HepG2 (cell line): ENCODE data around the gene EPN3. TPM values are rescaled to one million over a fixed set of nuclear protein-coding genes. Genes with fewer than 3 reads are reported as not detected.

Experiments used
- CAMTA2 ChIP-seq: sonication (generic); formaldehyde crosslinking; IDR thresholded peaks from 2 replicates; pipeline ENCODE4 v1.4.0; 2020; ENCODE audit warnings: mild to moderate bottlenecking, missing genetic modification reagents, borderline replicate concordance
- ERF ChIP-seq: IDR thresholded peaks from 2 replicates; pipeline ENCODE4 v1.6.1; 2018; ENCODE audit warnings: missing biosample characterization, missing genetic modification reagents
- FOXC1 ChIP-seq: sonication (generic); formaldehyde crosslinking; IDR thresholded peaks from 2 replicates; pipeline ENCODE4 v1.8.0; 2022; ENCODE audit warnings: mild to moderate bottlenecking, missing genetic modification reagents, borderline replicate concordance
- FOXK2 ChIP-seq: fragments of 450-650 bp; IDR thresholded peaks from 2 replicates; pipeline ENCODE4 v1.6.1; 2016
- GZF1 ChIP-seq: sonication (generic); formaldehyde crosslinking; IDR thresholded peaks from 2 replicates; pipeline ENCODE4 v1.5.1; 2020; ENCODE audit warnings: mild to moderate bottlenecking, missing genetic modification reagents
- KAT8 ChIP-seq: IDR thresholded peaks from 2 replicates; pipeline ENCODE4 v1.6.1; 2016; ENCODE audit warnings: missing genetic modification reagents, missing compliant biosample characterization
- RAD51 ChIP-seq: fragments of 450-650 bp; IDR thresholded peaks from 2 replicates; pipeline ENCODE4 v1.6.1; 2016; ENCODE audit warnings: borderline replicate concordance
- RXRA ChIP-seq: sonication (generic); formaldehyde crosslinking; IDR thresholded peaks from 2 replicates; pipeline ENCODE4 v1.5.1; 2020; ENCODE audit warnings: missing genetic modification reagents
- SCMH1 ChIP-seq: sonication (generic); formaldehyde crosslinking; IDR thresholded peaks from 2 replicates; pipeline ENCODE4 v1.9.0; 2021; ENCODE audit warnings: missing genetic modification reagents, mild to moderate bottlenecking, borderline replicate concordance
- SNAI1 ChIP-seq: sonication (generic); formaldehyde crosslinking; IDR thresholded peaks from 2 replicates; pipeline ENCODE4 v1.5.0; 2020; ENCODE audit warnings: mild to moderate bottlenecking, missing genetic modification reagents, borderline replicate concordance
- SP1 ChIP-seq, 2 experiments: fragments of 450-650 bp in 1 of 2; sonication (generic) in 1 of 2; formaldehyde crosslinking in 1 of 2; IDR thresholded peaks; 2 replicates each; pipeline versions ENCODE4 v1.4.0 to v1.6.1; 2016 to 2020; ENCODE audit warnings: missing genetic modification reagents in 1 of 2
- U2AF2 ChIP-seq: fragments of 200-400 bp; formaldehyde crosslinking; IDR thresholded peaks from 2 replicates; pipeline ENCODE4 v1.6.1; 2017; ENCODE audit warnings: low read depth, mild to moderate bottlenecking, low read length
- ZMYM4 ChIP-seq: sonication (generic); formaldehyde crosslinking; IDR thresholded peaks from 2 replicates; pipeline ENCODE4 v1.8.1; 2023; ENCODE audit warnings: mild to moderate bottlenecking, missing genetic modification reagents
- ZNF382 ChIP-seq: sonication (generic); formaldehyde crosslinking; IDR thresholded peaks from 2 replicates; pipeline ENCODE4 v1.5.0; 2020; ENCODE audit warnings: missing genetic modification reagents, mild to moderate bottlenecking, borderline replicate concordance
- ZNF460 ChIP-seq: sonication (generic); formaldehyde crosslinking; IDR thresholded peaks from 2 replicates; pipeline ENCODE4 v1.5.1; 2020; ENCODE audit warnings: missing genetic modification reagents, mild to moderate bottlenecking, borderline replicate concordance
- ZNF501 ChIP-seq: sonication (generic); formaldehyde crosslinking; IDR thresholded peaks from 2 replicates; pipeline ENCODE4 v1.5.1; 2020; ENCODE audit warnings: mild to moderate bottlenecking, moderate library complexity, missing genetic modification reagents
- ZNF558 ChIP-seq: sonication (generic); formaldehyde crosslinking; IDR thresholded peaks from 2 replicates; pipeline ENCODE4 v1.9.0; 2022; ENCODE audit warnings: mild to moderate bottlenecking, missing genetic modification reagents, borderline replicate concordance
- ZNF605 ChIP-seq: sonication (generic); formaldehyde crosslinking; IDR thresholded peaks from 2 replicates; pipeline ENCODE4 v1.8.0; 2022; ENCODE audit warnings: mild to moderate bottlenecking, missing genetic modification reagents
- polyA plus RNA-seq, 8 experiments: library from polyadenylated mRNA; depleted of rRNA in 3 of 8; stranded (reverse) in 7 of 8; unstranded in 1 of 8; fragments of >200 nt; fragmentation: Illumina TruSeq in 4 of 8; extraction: Trizol in 4 of 8; gene quantifications; 2 replicates each; pipeline versions ENCODE4 v1.2.1 to v1.2.3, GENCODE V29; 2011 to 2016; ENCODE audit warnings: low read depth in 4 of 8, missing spikeins in 1 of 8, mixed read lengths in 1 of 8; ENCODE audit not compliant: insufficient read depth in 1 of 8
- total RNA-seq, 5 experiments: library from RNA; depleted of rRNA; stranded (reverse); fragments of >200 nt; fragmentation: Illumina TruSeq; extraction: Trizol; gene quantifications; 2 replicates each; pipeline ENCODE4 v1.2.3, GENCODE V29; 2016; ENCODE audit warnings: low read depth in 1 of 5
- TF ChIP-seq, protein P1 (sequence below): sonication (generic); formaldehyde crosslinking; IDR thresholded peaks from 2 replicates; pipeline ENCODE4 v1.4.0; 2020; ENCODE audit warnings: missing genetic modification reagents, mild to moderate bottlenecking, borderline replicate concordance
- TF ChIP-seq, protein P2 (sequence below): sonication (generic); formaldehyde crosslinking; IDR thresholded peaks from 2 replicates; pipeline ENCODE4 v1.5.0; 2020; ENCODE audit warnings: mild to moderate bottlenecking, missing genetic modification reagents
- TF ChIP-seq, protein P3 (sequence below): sonication (generic); formaldehyde crosslinking; IDR thresholded peaks from 2 replicates; pipeline ENCODE4 v1.8.0; 2023; ENCODE audit warnings: mild to moderate bottlenecking, missing genetic modification reagents

EPN3 gene
- total and polyA plus RNA-seq, 2 of the 13 experiments (the other 11 are each of a cell fraction or from before 2014, with no cell fraction given), result 0.11 to 0.95 TPM

DNA sequence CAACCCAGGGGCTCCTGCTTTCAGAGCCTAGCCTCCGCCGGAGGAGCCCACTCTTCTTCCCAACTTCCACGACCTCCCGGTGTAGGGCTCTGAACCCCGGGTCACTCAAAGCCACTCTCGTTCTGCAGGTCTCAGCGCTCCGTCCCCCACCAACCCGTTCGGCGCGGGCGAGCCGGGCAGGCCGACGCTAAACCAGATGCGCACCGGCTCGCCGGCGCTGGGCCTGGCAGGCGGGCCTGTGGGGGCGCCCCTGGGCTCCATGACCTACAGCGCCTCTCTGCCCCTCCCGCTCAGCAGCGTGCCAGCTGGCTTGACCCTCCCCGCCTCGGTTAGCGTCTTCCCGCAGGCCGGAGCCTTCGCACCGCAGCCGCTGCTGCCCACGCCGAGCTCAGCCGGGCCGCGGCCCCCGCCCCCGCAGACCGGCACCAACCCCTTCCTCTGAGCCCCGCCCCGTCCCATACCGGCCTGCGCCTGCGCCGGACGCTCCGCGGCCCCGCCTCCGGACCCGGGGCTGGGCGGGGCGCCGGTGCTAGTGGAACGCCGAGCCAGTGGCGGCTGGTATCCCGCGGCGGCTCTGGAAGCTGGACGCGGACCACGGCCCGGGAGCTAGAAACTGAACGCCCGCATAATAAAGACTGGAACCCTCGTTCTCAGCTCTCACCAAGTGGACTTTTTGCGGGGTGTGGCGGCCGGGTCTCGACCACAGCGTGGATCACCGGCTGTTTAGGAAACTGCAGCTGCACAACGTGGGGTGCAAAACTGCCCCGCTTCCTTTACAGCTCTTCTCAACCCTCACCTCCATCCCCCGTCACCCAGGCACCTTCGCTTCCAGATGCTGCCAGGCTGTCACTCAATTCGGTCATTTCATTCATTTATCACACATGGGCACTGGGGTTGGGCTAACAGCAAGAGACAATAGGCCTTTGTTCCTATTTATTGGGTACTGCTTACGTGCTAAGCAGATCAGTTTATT is 9.5 kb downstream of the EPN3 start (continued):
- TF ChIP-seq GZF1 (CRISPR knock-in tag) (peak; percentile 75; the same call in 1 of the 2 replicates), FOXC1 (no peak), ZNF605 (peak; percentile 69; the same call in 1 of the 2 replicates), U2AF2 (no peak), RAD51 (no peak), ERF (CRISPR knock-in tag) (peak; percentile 80), SP1 (IDR thresholded peaks at IDR 0.05) (no peak), SP1 (CRISPR knock-in tag; IDR thresholded peaks at IDR 0.05) (peak; percentile 73), ZMYM4 (CRISPR knock-in tag) (no peak; the same call in 1 of the 2 replicates), ZNF501 (CRISPR knock-in tag) (peak; percentile 80; the same call in 1 of the 2 replicates), KAT8 (CRISPR knock-in tag) (peak; percentile 71), ZNF558 (CRISPR knock-in tag) (peak; percentile 95; the same call in 1 of the 2 replicates), ZNF460 (CRISPR knock-in tag) (no peak), CAMTA2 (CRISPR knock-in tag) (peak; percentile 75; the same call in 1 of the 2 replicates), SCMH1 (no peak), FOXK2 (no peak), RXRA (CRISPR knock-in tag) (peak; percentile 11; the same call in 1 of the 2 replicates), SNAI1 (CRISPR knock-in tag) (no peak), ZNF382 (CRISPR knock-in tag) (no peak)
- TF ChIP-seq, protein P1, sequence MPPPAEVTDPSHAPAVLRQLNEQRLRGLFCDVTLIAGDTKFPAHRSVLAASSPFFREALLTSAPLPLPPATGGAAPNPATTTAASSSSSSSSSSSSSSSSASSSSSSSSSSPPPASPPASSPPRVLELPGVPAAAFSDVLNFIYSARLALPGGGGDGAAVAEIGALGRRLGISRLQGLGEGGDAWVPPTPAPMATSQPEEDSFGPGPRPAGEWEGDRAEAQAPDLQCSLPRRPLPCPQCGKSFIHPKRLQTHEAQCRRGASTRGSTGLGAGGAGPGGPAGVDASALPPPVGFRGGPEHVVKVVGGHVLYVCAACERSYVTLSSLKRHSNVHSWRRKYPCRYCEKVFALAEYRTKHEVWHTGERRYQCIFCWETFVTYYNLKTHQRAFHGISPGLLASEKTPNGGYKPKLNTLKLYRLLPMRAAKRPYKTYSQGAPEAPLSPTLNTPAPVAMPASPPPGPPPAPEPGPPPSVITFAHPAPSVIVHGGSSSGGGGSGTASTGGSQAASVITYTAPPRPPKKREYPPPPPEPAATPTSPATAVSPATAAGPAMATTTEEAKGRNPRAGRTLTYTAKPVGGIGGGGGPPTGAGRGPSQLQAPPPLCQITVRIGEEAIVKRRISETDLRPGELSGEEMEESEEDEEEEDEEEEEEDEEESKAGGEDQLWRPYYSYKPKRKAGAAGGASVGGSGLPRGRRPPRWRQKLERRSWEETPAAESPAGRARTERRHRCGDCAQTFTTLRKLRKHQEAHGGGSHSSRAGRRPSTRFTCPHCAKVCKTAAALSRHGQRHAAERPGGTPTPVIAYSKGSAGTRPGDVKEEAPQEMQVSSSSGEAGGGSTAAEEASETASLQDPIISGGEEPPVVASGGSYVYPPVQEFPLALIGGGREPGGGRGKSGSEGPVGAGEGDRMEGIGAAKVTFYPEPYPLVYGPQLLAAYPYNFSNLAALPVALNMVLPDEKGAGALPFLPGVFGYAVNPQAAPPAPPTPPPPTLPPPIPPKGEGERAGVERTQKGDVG (CRISPR knock-in tag), result no peak
- TF ChIP-seq, protein P2, sequence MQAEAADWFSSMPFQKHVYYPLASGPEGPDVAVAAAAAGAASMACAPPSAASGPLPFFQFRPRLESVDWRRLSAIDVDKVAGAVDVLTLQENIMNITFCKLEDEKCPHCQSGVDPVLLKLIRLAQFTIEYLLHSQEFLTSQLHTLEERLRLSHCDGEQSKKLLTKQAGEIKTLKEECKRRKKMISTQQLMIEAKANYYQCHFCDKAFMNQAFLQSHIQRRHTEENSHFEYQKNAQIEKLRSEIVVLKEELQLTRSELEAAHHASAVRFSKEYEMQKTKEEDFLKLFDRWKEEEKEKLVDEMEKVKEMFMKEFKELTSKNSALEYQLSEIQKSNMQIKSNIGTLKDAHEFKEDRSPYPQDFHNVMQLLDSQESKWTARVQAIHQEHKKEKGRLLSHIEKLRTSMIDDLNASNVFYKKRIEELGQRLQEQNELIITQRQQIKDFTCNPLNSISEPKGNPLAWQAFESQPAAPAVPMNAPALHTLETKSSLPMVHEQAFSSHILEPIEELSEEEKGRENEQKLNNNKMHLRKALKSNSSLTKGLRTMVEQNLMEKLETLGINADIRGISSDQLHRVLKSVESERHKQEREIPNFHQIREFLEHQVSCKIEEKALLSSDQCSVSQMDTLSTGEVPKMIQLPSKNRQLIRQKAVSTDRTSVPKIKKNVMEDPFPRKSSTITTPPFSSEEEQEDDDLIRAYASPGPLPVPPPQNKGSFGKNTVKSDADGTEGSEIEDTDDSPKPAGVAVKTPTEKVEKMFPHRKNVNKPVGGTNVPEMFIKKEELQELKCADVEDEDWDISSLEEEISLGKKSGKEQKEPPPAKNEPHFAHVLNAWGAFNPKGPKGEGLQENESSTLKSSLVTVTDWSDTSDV (CRISPR knock-in tag), result 0 out of 2 replicates have a peak, but pooled peaks have one; percentile 60
- TF ChIP-seq, protein P3, sequence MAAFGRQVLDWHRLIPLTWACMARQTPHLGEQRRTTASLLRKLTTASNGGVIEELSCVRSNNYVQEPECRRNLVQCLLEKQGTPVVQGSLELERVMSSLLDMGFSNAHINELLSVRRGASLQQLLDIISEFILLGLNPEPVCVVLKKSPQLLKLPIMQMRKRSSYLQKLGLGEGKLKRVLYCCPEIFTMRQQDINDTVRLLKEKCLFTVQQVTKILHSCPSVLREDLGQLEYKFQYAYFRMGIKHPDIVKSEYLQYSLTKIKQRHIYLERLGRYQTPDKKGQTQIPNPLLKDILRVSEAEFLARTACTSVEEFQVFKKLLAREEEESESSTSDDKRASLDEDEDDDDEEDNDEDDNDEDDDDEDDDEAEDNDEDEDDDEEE, result no peak
